NCI-H146 treated with DMSO at 0.1 percent for 48 hours (cell line): ENCODE data around the gene KASH5.

ENCODE experiments used
- DNase-seq: peaks from one replicate; lab custom pipeline; 2025; ENCODE audit not compliant: unreplicated experiment; lab: John Stamatoyannopoulos, UW

The KASH5 gene

GRCh38 chr19:49421039-49421877, 33.2 kb downstream of the KASH5 start:
- DNase-seq: peak; percentile 71

DNA sequence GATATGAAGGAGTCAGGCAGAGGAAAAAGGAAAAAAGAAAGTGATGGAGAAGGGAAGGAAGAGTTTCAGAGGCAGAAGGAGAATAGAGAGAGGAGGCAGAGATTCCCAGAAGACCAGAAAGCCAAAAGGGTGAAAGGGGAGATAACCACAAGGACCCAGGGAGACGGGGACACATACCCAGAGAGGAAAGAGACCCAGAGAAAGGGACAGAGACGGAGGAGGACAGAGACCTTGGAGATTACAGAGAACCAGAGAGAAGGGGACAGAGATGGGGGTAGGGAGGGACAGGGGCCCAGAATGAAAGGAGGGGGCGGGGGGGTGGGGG, 33.8 kb downstream of the KASH5 start:
- DNase-seq: no peak

GRCh38 chr19:49422407-49423070, 34.5 kb downstream of the KASH5 start:
- DNase-seq: peak; percentile 22

DNA sequence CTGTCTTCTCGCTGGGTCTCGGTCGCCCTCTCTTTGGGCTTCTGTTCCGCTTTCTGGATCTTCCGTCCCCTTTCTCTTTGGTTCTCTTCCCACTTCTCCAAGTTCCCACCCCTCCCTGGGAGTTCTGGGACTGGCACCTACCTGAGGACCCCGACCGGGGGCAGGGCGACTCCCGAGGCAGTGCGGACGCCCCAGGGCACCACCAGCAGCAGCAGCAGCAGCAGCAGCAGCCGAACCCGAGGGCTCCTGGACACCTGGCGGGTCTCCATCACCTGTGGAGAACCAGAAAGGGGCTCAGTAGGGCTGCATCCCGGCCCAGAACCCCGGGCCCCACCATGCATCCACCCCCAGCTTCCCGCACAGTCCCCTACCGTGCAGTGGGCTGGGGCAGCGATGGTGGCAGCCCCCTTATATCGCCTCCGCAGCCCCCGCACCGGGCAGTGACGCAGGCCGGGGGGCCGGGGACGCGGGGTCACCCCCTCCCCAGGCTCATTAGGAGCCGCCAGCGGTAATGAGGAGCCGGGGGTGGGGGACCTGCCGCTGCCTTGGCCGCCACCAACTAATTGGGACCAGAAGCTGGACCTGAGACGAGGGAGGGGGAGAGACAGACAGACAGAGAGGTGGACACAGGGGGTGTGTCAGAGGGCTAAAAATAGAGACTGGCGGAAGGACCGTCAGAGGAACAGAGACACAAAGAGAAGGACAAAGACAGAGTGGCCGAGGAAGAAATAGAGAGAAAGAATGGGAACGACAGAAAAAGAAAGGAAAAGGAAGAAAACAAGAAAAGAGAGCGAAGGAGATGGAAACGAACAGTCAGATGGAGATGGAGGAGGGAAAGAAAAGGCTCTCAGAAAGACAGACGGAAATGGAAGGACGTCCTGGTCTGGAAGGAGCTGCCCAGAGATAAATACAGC, 35.3 kb downstream of the KASH5 start, which contains the start of gene PTH2:
PTH2 (minus strand) TSS at position 371 of the 914 bp plus-strand sequence; CDS start at position 269, 102 bp downstream.
- no peak for DNase-seq

GRCh38 chr19:49423985-49424303, 35.9 kb downstream of the KASH5 start:
- DNase-seq: no peak

- DNase-seq: no peak
Measured at GRCh38 chr19:49425178-49425577, 37.1 kb downstream of the KASH5 start, which contains the start of gene GFY. GFY (plus strand) TSS chr19:49425388; CDS start chr19:49426431, 1,043 bp downstream.

DNA sequence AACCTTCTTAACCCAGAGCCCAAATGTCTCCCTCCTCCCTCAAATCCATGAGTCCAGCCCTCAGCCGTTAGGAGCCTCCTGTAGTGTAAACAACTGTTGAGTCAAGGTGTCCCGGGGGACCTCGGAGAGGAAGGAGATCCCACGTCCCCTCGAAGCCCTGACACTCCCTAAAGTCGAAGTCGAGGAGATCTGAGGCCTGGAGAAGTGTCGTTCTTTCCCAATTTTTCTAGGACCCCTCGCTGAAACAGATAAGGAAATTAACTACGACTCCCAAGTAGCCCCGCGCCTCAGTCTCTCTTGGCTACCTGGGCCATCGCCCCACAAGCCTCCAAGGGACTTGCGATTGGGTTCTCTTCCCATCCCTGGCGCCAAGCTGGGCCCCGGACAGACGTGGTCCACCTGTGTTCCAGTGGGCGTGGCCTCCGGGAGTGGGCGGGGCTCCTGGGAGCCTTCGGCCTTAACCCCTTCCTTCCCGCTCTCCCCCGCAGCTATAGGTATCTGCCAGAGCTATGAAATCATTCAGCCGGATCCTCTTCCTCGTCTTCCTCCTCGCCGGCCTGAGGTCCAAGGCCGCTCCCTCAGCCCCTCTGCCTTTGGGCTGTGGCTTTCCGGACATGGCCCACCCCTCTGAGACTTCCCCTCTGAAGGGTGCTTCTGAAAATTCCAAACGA, 38.0 kb downstream of the KASH5 start:
- DNase-seq: no peak

DNA sequence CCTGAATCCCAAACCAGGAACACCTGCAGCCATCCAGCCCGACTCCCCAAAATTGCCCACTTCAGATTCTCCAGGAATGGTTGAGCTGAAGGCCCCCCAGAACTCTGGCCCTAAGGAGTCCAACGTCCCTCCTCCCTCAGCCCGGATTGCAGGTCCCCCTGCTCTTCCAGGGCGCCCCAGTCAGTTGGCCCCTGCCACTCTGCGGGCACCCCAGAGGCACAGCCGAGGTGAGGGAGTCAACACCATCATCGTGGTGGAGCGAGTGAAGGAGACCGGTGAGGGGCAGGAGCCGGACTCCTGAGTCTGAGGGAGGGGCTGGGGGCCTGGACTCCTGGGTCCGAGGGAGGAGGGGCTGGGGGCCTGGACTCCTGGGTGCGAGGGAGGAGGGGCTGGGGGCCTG, 39.3 kb downstream of the KASH5 start:
- no peak for DNase-seq

GRCh38 chr19:49427855-49428546, 40.0 kb downstream of the KASH5 start:
- peak; percentile 31 for DNase-seq

- no peak for DNase-seq
Measured at GRCh38 chr19:49428547-49429451, 40.8 kb downstream of the KASH5 start.

DNA sequence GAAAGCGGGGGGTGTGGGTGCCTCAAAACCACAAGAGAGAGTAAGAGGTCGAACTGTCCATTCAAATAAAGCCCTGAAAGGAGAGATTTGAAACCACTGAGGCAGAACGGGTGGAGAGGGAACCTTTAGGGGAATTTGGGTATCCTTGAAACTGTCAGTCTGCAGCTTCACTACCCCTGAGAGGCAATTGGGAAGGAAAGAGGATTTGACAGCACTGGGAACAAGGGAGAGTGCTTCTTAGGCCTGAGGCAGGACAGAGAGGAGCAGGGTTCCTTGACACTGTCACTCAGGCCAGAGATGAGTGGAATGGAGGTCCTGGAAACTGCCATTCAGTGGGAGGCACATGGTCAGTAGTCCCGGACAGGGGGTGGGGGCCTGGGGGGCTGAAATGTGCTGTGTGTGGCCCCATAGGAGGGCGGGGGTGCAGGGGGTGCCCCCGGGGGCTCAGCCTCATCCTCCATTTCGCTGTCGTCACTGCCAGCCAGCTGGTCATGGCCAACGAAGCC, 42.2 kb downstream of the KASH5 start:
- DNase-seq: no peak

- DNase-seq: no peak
Measured at GRCh38 chr19:49430678-49431329, 42.8 kb downstream of the KASH5 start.

- DNase-seq: no peak
Measured at GRCh38 chr19:49431330-49431749, 43.3 kb downstream of the KASH5 start.

DNA sequence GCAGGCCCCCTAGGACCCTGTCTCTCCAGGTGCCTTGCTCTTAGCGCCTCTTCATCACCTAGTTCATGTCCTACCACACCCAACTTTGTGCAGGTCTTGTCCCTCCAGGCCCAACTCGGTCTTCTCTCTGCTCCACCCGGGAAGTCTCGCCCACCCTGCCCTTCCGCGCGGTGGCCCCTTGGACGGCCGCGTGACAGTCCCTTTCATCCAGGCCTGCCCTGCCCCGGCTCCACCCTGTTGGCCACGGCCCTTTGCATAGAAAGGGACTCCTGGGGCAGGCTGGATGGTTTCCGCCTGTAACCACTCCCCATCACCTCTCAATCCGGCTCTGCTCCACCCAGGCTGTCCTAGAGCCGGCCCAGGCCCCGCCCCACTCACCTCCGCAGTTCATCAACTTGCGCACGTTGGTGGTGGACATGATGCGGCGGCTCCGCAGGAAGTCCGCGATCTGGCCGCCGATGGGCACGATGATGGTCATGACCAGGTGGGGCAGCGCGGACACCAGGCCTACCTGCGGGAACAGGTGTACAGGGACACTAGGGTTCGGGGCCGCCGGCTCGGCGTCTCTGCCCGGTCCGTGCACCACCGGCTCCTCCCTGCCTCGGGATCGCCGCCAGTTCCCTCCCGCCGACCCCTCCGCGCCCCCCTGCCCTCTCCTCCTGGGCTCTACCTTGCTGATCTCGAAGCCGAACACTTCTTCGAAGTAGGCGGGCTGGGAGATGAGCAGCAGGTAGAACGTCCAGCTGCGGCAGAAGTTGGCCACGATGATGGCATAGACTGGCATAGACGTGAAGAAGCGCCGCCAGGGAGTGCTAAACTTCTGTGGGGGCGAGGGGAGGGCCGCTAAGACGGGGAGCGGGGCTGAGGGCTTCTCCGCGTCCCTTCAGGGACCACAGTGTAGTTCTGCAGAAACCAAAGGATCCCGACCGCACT, 44.4 kb downstream of the KASH5 start:
- peak; percentile 47 for DNase-seq

DNA sequence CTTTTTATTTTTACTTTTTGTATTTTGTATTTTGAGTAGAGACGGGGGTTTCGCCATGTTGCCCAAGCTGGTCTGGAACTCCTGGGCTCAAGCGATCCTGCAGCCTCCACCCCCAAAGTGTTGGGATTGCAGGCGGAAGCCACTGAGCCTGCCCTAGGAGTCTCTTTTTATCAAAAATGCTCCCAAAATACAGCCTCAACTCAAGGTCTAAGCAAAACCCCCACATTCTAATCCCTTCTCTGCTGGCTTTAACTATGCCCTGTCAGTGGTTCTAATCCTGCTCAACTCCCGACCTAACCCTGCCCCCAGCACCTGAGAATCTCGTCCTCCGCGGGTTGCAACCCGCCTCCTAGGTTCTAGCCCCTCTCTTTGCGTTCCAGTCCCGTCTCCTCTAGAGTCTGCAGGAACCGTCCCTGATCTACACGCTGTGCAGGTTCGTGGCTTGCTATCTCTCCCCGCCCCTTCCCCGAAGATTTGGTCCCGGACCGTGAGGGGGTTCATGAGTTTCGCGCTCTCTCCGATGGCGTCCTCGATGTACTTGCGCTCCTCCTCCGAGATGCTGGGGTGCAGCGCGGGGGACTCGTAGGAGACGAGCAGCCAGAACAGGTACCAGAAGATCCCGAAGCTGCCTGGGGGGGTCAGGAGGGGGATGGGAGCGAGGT, 45.3 kb downstream of the KASH5 start:
- no peak for DNase-seq

DNA sequence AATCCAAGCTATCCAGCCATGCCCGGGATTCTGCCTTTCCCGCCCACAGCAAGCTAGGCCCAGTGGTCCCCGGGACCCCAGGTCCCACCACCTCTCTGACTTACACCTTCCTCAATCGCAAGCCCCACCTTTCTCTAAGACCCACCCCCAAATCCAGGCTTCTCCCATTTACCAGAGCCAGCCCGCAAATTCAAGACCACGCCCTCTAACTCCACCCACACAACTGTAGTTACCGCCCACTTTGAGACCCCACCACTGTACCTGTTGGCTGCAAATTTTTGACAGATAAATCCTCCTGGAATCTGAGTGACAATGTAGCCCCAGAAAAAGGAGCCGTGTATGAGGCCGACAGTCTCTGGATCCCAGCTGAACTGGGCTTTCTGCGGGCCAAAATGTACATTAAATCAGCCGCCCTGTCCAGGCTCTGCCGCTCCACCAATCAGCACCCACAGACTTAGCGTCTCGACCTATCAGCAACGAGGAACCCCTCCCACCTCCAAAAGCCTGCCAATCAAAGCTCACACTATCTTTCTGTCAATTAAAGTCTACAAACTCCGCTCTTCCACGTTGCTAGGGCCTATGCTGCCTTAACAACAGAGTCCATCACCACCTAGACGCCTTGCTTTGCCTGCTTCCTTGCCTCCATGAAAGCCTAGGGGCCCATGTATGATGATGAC, 47.0 kb downstream of the KASH5 start:
- no peak for DNase-seq
